NB4 (cell line): ENCODE measurements around the gene RPL32.
A peak's percentile ranks its signal among the peaks of the same experiment; 100 is the strongest.

ENCODE experiments used
- DNase-seq: peaks from one replicate; pipeline ENCODE4 v3.0.0; 2010; ENCODE audit warnings: low read depth
- H3K4me3 ChIP-seq: one replicate; pipeline ENCODE4 v1.5.1; 2011; ENCODE audit warnings: mild to moderate bottlenecking, low read depth, low read length, moderate library complexity
- CTCF ChIP-seq: IDR thresholded peaks from one replicate; pipeline ENCODE4 v1.5.1; 2012; ENCODE audit warnings: low read depth, low read length
- MYC ChIP-seq: IDR thresholded peaks from 2 replicates; pipeline ENCODE4 v1.6.1; 2011; ENCODE audit warnings: low read depth, low read length
- POLR2A ChIP-seq: IDR thresholded peaks from 2 replicates; pipeline ENCODE4 v1.6.1; 2011; ENCODE audit warnings: mild to moderate bottlenecking; ENCODE audit not compliant: insufficient read length; ENCODE audit errors: extremely low read depth
- TF ChIP-seq, protein P1 (sequence below): IDR thresholded peaks from 2 replicates; pipeline ENCODE4 v1.6.1; 2011; ENCODE audit warnings: low read depth, low read length

Gene RPL32

DNA sequence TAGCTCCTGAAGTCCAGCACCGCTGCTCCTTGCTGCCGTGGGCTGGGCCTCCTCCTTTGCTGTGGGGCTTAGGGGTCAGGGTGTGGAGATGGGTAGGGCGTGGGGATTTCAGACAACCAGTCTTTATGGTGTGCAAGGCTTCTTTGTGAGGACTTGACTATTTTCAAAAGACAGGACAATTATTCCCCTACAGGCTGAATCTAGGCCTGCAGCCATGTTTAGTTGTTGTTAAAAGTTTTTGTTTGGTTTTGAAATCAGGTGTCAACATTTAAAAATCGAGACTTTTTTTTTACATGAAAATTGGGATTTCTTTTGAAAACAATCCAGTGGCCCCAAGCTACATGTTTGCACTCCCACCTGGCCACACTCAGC, 10.6 kb downstream of the RPL32 start:
- no peak for DNase-seq
- H3K4me3 ChIP-seq: no peak overlapping the region
- TF ChIP-seq CTCF (peak; percentile 11), POLR2A (no peak)

GRCh38 chr3:12829886-12830784, 11.2 kb downstream of the RPL32 start:
- DNase-seq: peak; percentile 26
- no peak overlapping the region for H3K4me3 ChIP-seq
- TF ChIP-seq, protein P1, sequence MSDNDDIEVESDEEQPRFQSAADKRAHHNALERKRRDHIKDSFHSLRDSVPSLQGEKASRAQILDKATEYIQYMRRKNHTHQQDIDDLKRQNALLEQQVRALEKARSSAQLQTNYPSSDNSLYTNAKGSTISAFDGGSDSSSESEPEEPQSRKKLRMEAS: no peak
- no peak for TF ChIP-seq POLR2A
- no peak for TF ChIP-seq MYC
- no peak for TF ChIP-seq CTCF

DNA sequence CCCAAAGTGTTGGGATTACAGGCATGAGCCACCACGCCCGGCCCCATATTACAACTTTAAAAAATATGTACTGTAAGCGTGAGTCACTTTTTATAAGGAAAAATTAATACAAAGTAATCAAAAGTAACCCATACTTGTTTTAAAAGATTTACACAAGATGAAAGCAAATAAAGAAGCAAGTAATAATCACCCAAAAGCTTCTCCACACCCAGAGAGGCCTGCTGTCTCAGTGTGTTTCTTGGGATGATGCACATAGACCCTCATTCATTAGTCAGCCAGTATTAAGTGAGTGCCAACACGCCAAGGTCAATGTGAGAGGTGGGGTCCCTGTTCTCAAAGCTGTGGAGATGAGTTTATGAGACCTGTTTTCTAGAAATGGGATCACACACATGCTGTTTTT, 12.0 kb downstream of the RPL32 start:
- no peak for DNase-seq
- H3K4me3 ChIP-seq: no peak overlapping the region
- TF ChIP-seq POLR2A (no peak), CTCF (no peak), MYC (no peak)
- TF ChIP-seq, protein P1: no peak

DNA sequence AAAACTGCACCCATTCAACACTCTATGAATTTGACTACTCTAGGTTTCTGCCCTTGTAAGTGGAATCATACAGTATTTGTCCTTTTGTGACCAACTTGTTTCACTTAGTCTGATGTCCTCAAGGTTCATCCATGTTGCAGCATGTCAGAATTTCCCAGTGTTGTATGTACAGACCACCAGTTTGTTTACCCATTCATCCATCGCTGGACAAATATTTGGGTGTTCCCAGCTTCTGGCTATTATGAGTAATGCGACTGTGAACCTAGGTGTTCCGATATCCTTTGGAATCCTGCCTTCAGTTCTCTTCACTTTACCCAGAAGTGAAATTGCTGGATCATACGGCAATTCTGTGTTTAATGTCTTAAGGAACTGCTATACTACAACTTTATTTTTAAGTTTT, 12.6 kb downstream of the RPL32 start:
- TF ChIP-seq POLR2A: no peak
- H3K4me3 ChIP-seq: no peak overlapping the region
- DNase-seq: no peak

GRCh38 chr3:12825156-12825555, 16.2 kb downstream of the RPL32 start:
- TF ChIP-seq, protein P1: no peak
- no peak for TF ChIP-seq POLR2A
- no peak for TF ChIP-seq MYC
- no peak for TF ChIP-seq CTCF
- no peak for DNase-seq
- H3K4me3 ChIP-seq: no peak overlapping the region

DNA sequence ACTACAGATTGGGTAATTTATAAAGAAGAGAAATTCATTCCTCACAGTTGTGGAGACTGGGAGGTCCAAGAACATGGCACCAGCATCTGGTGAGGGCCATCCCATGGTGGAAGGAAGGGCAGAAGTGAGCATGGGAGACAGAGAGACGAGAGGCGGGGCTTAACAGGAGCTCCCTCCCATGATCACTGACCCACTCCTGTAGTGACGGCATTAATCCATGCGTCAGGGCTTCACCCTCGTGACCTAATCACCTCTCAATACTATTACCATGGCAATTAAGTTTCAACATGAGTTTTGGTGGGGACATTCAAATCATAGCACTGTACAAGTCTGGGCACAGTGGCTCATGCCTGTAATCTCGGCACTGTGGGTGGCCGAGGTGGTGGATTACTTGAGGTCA, 17.1 kb downstream of the RPL32 start:
- TF ChIP-seq CTCF: no peak
- TF ChIP-seq, protein P1: no peak
- TF ChIP-seq POLR2A: no peak
- no peak for TF ChIP-seq MYC
- H3K4me3 ChIP-seq: no peak overlapping the region
- DNase-seq: no peak
